ENCODE measurements around the gene CHST1. TPM values are rescaled to one million over a fixed set of nuclear protein-coding genes. Genes with fewer than 3 reads are reported as not detected.

Gene CHST1
- total RNA-seq, 1 donor from 2014 or later, result 59.2 TPM

- no peak for TF ChIP-seq CTCF (IDR thresholded peaks at IDR 0.05; ENCODE audit: partially characterized antibody, unreplicated experiment)
- Mint-ChIP-seq H3K27me3 (ENCODE audit: unreplicated experiment) (peaks cover 9% of the 10 kb centered on the region), H3K36me3 (ENCODE audit: unreplicated experiment) (peaks cover 3% of the 10 kb centered on the region), H3K4me1 (ENCODE audit: low read depth, unreplicated experiment) (peaks cover 7% of the 10 kb centered on the region), H3K9me3 (ENCODE audit: unreplicated experiment) (peaks cover 4% of the 10 kb centered on the region), H3K4me3 (ENCODE audit: unreplicated experiment) (no peak overlapping the region), H3K27ac (ENCODE audit: unreplicated experiment) (no peak overlapping the region)
- no peak for DNase-seq
Measured at GRCh38 chr11:45599161-45599943, 66.1 kb downstream of the CHST1 start.

Small RNA genes within 50 kb of the gene (microRNA-seq; reads per million reads assigned to microRNA genes)
- gene MIR7154 (ENCODE audit: unreplicated experiment), result not detected

Other genes starting within 250 kb of the CHST1 start
- 20.9 TPM for gene SLC35C1, start 139.5 kb upstream of the CHST1 start, total RNA-seq (ENCODE audit: unreplicated experiment)
- 44.0 TPM for gene CRY2, start 181.9 kb upstream of the CHST1 start, total RNA-seq (ENCODE audit: unreplicated experiment)
- 299 TPM for gene MAPK8IP1, start 220.0 kb upstream of the CHST1 start, total RNA-seq (ENCODE audit: unreplicated experiment)
- 0.78 TPM for gene FREY1, start 241.6 kb upstream of the CHST1 start, total RNA-seq (ENCODE audit: unreplicated experiment)